CD4-positive, alpha-beta T cell treated with Interleukin-15 for 4 hours (primary cell): ENCODE data around the gene ATRNL1.
"Not testable (repeated sequence)": the region's sequence is repeated elsewhere in the genome, so short reads cannot be mapped to it uniquely, and the experiment has no call there.

ENCODE experiments used
- DNase-seq: peaks from one replicate; pipeline ENCODE4 v3.0.0-alpha.2; 2020; ENCODE audit warnings: low spot score

ATRNL1 gene

GRCh38 chr10:115760131-115760530, 667.0 kb downstream of the ATRNL1 start:
- no peak for DNase-seq

DNA sequence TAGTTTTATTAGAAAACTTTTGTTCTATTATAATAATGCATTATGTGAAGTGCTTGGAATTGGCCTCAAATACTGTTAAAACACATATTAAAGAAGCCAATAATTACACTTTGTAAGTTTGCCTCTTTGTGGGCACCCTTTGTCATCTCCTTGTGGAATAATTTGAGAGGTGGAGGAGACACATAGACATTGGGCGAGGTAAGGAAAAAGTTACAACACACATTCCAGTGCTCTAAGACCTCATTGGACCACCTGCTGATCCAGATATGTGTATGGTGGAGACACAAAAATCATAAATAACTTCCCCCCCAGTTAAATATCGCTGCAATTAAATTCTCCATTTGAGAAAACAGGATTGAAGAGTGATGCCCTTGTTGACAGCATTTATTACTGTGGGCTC, 668.0 kb downstream of the ATRNL1 start:
- DNase-seq, result no peak

- no peak for DNase-seq
Observed at GRCh38 chr10:115762029-115762428, 668.9 kb downstream of the ATRNL1 start.

- DNase-seq, result no peak
Observed at GRCh38 chr10:115771755-115772154, 678.6 kb downstream of the ATRNL1 start.

GRCh38 chr10:115772606-115773005, 679.4 kb downstream of the ATRNL1 start:
- no peak for DNase-seq

DNA sequence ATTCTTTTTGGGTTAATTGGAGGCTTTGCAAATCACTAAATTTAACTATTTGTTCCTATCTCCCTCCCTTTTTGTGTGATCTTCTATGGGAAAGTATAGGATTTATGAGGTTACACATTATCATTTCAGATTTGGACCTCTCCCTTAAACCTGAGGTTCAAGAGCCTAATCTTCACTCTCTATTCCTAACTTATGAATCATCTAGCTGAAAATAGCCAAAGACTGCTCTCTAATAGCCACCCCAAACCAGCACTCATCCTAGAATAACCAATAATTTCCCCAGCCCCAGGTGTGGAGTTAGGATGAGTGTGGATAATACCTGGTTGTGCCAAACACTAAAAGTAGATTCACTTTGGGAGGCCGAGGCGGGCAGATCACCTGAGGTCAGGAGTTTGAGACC, 680.7 kb downstream of the ATRNL1 start:
- DNase-seq, result no peak

GRCh38 chr10:115774721-115775120, 681.6 kb downstream of the ATRNL1 start:
- no peak for DNase-seq

DNA sequence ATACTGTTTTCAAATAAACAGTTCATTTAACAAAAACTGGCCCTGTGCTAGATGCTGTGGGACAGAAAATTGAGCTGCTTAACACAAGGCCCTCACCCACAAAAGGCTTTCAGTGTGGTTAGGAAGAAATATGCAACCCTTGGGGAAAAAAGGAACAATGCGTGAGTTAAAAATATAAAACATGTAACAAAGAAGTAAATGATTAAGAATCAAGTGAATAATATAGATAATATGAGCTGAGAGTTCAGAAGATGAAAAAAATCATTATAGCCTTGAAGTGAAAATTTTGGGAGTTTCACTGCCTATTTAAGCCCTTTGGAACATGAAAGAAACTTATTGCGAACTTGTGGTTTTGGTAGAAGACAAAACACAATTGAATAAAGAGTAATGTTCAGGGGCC, 684.5 kb downstream of the ATRNL1 start:
- no peak for DNase-seq

- DNase-seq, result no peak
Observed at GRCh38 chr10:115790220-115790619, 697.1 kb downstream of the ATRNL1 start.

GRCh38 chr10:115795964-115796363, 702.8 kb downstream of the ATRNL1 start:
- DNase-seq, result no peak

GRCh38 chr10:115801457-115801856, 708.3 kb downstream of the ATRNL1 start:
- DNase-seq, result no peak

- no peak for DNase-seq
Observed at GRCh38 chr10:115801992-115802391, 708.8 kb downstream of the ATRNL1 start.

- DNase-seq, result no peak
Observed at GRCh38 chr10:115802911-115803310, 709.7 kb downstream of the ATRNL1 start.

DNA sequence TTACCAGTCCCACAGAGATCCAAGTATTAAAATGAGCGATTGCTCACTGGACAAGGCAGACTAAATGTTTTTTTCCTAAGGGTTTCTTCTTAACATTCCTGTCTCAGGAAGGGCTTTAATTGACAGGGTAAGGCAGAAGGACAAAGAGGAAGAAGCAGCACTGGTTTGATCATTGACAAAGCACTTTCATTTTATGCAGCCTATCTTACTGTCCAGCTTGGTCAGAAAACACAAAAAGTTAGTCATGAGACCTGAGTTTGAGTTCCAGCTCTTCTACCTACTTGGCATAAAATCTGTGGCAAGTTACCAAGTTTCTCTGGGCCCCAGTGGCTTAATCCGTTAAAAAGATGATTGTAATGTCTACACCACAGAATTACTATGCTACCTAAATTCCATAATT, 721.4 kb downstream of the ATRNL1 start:
- no peak for DNase-seq

DNA sequence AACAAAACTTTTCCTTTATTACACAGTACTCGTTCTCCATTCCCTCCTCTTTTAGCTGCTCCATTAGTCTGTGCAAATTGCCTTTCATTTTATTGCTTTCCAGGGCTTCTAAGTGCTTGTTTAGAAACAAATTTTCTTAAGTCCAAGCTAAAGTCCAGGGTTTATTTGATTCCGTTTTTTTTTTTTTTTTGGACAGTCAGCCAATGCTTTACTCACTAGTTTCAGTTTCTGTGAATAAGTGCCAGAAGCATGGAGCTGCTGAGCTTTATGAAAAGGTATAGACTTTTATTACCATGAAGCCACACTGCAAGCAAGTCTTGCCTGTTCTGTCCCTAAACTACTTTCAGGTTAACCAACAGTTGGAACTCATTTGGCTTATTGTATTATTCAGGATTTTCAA, 724.8 kb downstream of the ATRNL1 start:
- no peak for DNase-seq

DNA sequence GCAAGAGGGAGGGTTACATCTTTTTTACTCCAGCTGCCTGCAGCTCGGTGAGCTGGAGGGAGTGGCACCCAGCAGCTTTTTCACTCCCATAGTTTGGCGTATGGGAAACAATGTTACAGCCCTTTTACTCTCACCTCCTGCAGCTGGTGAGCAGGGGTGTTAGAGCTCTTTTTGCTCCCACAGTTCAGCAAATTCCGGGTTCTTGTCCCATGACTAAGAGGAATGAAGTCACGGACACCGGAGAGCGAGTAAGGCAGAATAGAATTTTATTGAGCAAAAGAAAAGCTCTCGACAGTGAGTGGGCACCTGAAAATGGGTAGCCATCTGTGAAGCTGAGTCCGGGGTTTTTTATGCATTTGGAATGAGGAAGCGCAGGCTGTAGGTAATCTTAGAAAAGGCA, 733.2 kb downstream of the ATRNL1 start:
- no peak for DNase-seq

DNA sequence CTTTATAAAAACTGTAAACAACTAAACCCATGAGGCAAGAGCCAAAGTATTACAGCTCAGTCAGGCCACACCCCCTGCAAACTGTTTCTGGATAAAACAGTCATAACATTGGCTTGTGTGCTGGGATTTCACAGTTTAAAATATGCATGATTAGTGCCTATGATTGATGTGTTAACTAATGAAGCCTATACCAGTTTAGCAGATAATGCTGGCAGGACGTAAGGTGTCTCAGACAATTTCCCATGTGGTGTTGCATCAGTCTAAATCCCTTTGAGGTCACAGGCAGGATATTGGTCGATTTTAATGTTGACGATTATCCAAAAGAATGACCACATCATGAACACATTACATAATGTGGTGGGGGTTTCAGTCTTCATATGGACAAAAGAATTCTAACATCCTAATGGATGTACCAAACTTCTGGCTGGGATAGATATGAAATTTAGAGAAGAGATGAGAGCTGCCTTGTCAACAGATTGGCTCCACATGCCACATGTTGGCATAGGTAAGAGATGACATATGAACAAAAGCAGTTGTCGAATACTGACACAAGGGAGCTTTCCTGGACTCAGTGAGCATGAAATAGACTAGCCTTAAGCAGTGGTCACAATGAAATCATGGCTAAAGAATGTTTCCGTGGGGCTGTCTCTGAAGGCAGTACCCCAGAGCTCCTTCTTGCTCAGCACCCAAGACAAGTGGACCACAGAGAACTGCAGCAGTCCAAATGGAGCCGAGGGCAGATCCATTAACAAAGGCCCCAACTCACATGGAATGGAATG, 734.3 kb downstream of the ATRNL1 start:
- DNase-seq, result no peak

- DNase-seq, result not testable (repeated sequence)
Observed at GRCh38 chr10:115828182-115828581, 735.0 kb downstream of the ATRNL1 start.

GRCh38 chr10:115829521-115830205, 736.5 kb downstream of the ATRNL1 start:
- no peak for DNase-seq

- DNase-seq, result no peak
Observed at GRCh38 chr10:115830265-115830970, 737.3 kb downstream of the ATRNL1 start.

- DNase-seq, result no peak
Observed at GRCh38 chr10:115831016-115831415, 737.9 kb downstream of the ATRNL1 start.

GRCh38 chr10:115833119-115833518, 740.0 kb downstream of the ATRNL1 start:
- DNase-seq, result no peak

DNA sequence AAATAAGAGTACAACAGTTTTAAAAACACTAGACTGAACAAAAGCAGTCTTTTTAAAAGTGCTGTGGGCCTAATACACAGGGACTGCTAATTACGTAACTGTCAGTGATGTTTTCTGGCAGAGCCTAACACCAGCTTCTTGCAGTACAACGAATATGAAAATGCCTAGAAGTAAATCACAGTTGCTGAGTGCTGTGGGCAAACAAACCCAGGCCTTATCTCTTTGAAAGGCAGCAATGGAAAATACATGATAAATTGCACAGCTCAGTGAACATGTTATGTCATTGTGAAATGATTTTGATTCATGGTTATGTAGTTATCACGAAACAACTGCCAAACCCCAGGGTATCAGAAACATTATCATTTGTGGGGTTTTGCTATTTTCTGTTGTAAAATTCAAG, 751.4 kb downstream of the ATRNL1 start:
- no peak for DNase-seq
